ENCODE data around the gene CXorf66.
"Not testable (repeated sequence)": the region's sequence is repeated elsewhere in the genome, so short reads cannot be mapped to it uniquely, and the experiment has no call there.

The CXorf66 gene

GRCh38 chrX:139924696-139925095, 40.6 kb downstream of the CXorf66 start:
- DNase-seq: no peak

- no peak for DNase-seq
These were observed 41.1 kb downstream of the CXorf66 start for GRCh38 chrX:139924069-139924695.

- DNase-seq: not testable (repeated sequence)
These were observed 44.2 kb downstream of the CXorf66 start for GRCh38 chrX:139921142-139921541.

- DNase-seq: no peak
These were observed 45.0 kb downstream of the CXorf66 start for GRCh38 chrX:139920316-139920715.

- no peak for DNase-seq
These were observed 50.9 kb downstream of the CXorf66 start for GRCh38 chrX:139914421-139914820.

GRCh38 chrX:139909712-139910111, 55.6 kb downstream of the CXorf66 start:
- no peak for DNase-seq

- DNase-seq: no peak
These were observed 58.2 kb downstream of the CXorf66 start for GRCh38 chrX:139907078-139907477.

GRCh38 chrX:139905743-139906142, 59.6 kb downstream of the CXorf66 start:
- no peak for DNase-seq

All from amniotic stem cell (primary cell).